GM10266 (cell line): ENCODE results near the gene STX16.

Experiments used
- DNase-seq: peaks from one replicate; pipeline ENCODE4 v3.0.0; 2012; ENCODE audit errors: extremely low spot score
- CTCF ChIP-seq: IDR thresholded peaks from 2 replicates; pipeline ENCODE4 v1.5.1; 2012; ENCODE audit warnings: mild to moderate bottlenecking, low read depth; ENCODE audit not compliant: control insufficient read depth, insufficient read depth; ENCODE audit errors: missing control alignments

Gene STX16

GRCh38 chr20:58714923-58715351 lies 63.9 kb downstream of the STX16 start:
- no peak for TF ChIP-seq CTCF
- peak; percentile 4 for DNase-seq

GRCh38 chr20:58715391-58715800 lies 64.3 kb downstream of the STX16 start:
- no peak for DNase-seq
- no peak for TF ChIP-seq CTCF

- peak; percentile 14 for DNase-seq
- TF ChIP-seq CTCF, result no peak
Measured at GRCh38 chr20:58715801-58716475, 64.9 kb downstream of the STX16 start.

- TF ChIP-seq CTCF, result no peak
- no peak for DNase-seq
Measured at GRCh38 chr20:58716476-58717277, 65.6 kb downstream of the STX16 start.

- TF ChIP-seq CTCF, result no peak
- no peak for DNase-seq
Measured at GRCh38 chr20:58717278-58718091, 66.4 kb downstream of the STX16 start.

GRCh38 chr20:58718121-58718563 lies 67.1 kb downstream of the STX16 start:
- DNase-seq, result no peak
- TF ChIP-seq CTCF, result no peak

GRCh38 chr20:58718729-58719128 lies 67.6 kb downstream of the STX16 start:
- no peak for DNase-seq
- no peak for TF ChIP-seq CTCF
